Measurements from ENCODE around the gene ADRA2B. TPM values are rescaled to one million over a fixed set of nuclear protein-coding genes. Genes with fewer than 3 reads are reported as not detected.
"Not testable (repeated sequence)": the region's sequence is repeated elsewhere in the genome, so short reads cannot be mapped to it uniquely, and the experiment has no call there.

Gene ADRA2B
- total and polyA plus RNA-seq, 2 donors (not counting 1 experiment from before 2014, with no cell fraction given) = 0.27 to 0.46 TPM

- H3K4me2 ChIP-seq (replicated peaks; ENCODE audit: low read depth, low read length, poor library complexity, severe bottlenecking) = no peak overlapping the region
- H3K9ac ChIP-seq (ENCODE audit: low read length) = no peak overlapping the region
- H3K36me3 ChIP-seq (replicated peaks in 1 of 2; ENCODE audit: control extremely low read depth in 1 of 2, control insufficient read depth in 1 of 2, extremely low read depth in 1 of 2, insufficient read depth in 2 of 2, low read length in 1 of 2) = no peaks in the 10 kb centered on the region
- 91% methylated on average over 10 of the region's 11 CpGs for WGBS (ENCODE audit: insufficient coverage)
- H3K27me3 Mint-ChIP-seq = peaks cover 2% of the 10 kb centered on the region
- ATAC-seq (ENCODE audit: low read depth) (no peak), DNase-seq (no peak)
- no peak for TF ChIP-seq CTCF (IDR thresholded peaks at IDR 0.05)
- no peak for TF ChIP-seq EZH2 (IDR thresholded peaks at IDR 0.05; ENCODE audit: borderline replicate concordance, insufficient read depth, low read depth, low read length, poor library complexity, severe bottlenecking)
- CTCF ChIA-PET = no interaction called here
- no peaks in the 10 kb centered on the region for H3K4me1 ChIP-seq (ENCODE audit: control insufficient read depth in 2 of 2, insufficient read depth in 2 of 2, low read length in 2 of 2)
- H3K4me1 Mint-ChIP-seq = no peaks in the 10 kb centered on the region
- no peak overlapping the region for H2AFZ ChIP-seq (ENCODE audit: insufficient read depth, low read depth, low read length, poor library complexity, severe bottlenecking)
- H3K9me3 ChIP-seq (ENCODE audit: control extremely low read depth in 1 of 3, control insufficient read depth in 2 of 3, insufficient read depth in 1 of 3, low read length in 2 of 3) = peaks cover 0 to 7% (median 2%) of the 10 kb centered on the region in 3 donors
- H3K27ac ChIP-seq (ENCODE audit: low read length in 2 of 2) = no peak overlapping the region
- H4K20me1 ChIP-seq (ENCODE audit: control insufficient read depth, insufficient read depth, low read length, poor library complexity, severe bottlenecking) = no peaks in the 10 kb centered on the region
- peaks cover 10% of the 10 kb centered on the region for H3K9me3 Mint-ChIP-seq (ENCODE audit: insufficient read depth)
- H3K4me3 ChIP-seq (ENCODE audit: control extremely low read depth in 1 of 5, extremely low read depth in 1 of 5, insufficient read depth in 1 of 5, low read depth in 2 of 5, low read length in 4 of 5) = no peak overlapping the region
- no peak overlapping the region for H3K27ac Mint-ChIP-seq
- H3K4me3 Mint-ChIP-seq = no peak overlapping the region
- POLR2A ChIA-PET = no interaction called here
- H3K27me3 ChIP-seq (replicated peaks in 1 of 4; ENCODE audit: control extremely low read depth in 1 of 4, control insufficient read depth in 3 of 4, insufficient read depth in 4 of 4, low read length in 3 of 4) = no peaks in the 10 kb centered on the region
- intact Hi-C loops (cut with micrococcal nuclease) = no loop called here
- no peaks in the 10 kb centered on the region for H3K79me2 ChIP-seq (ENCODE audit: control insufficient read depth, insufficient read depth, low read length)
Observed at GRCh38 chr2:96072746-96073145, 43.6 kb downstream of the ADRA2B start.

GRCh38 chr2:96071977-96072491, 44.3 kb downstream of the ADRA2B start:
- H3K9me3 Mint-ChIP-seq (ENCODE audit: insufficient read depth) = peaks cover 10% of the 10 kb centered on the region
- H3K9ac ChIP-seq (ENCODE audit: low read length); H4K20me1 ChIP-seq (ENCODE audit: control insufficient read depth, insufficient read depth, low read length, poor library complexity, severe bottlenecking); H3K4me2 ChIP-seq (replicated peaks; ENCODE audit: low read depth, low read length, poor library complexity, severe bottlenecking); H3K4me3 Mint-ChIP-seq; CTCF ChIA-PET; H3K4me1 ChIP-seq (ENCODE audit: control insufficient read depth in 2 of 2, insufficient read depth in 2 of 2, low read length in 2 of 2); H3K27me3 ChIP-seq (replicated peaks in 1 of 4; ENCODE audit: control extremely low read depth in 1 of 4, control insufficient read depth in 3 of 4, insufficient read depth in 4 of 4, low read length in 3 of 4); ATAC-seq (ENCODE audit: low read depth); H2AFZ ChIP-seq (ENCODE audit: insufficient read depth, low read depth, low read length, poor library complexity, severe bottlenecking); H3K4me1 Mint-ChIP-seq; H3K27me3 Mint-ChIP-seq; H3K9me3 ChIP-seq (ENCODE audit: control extremely low read depth in 1 of 3, control insufficient read depth in 2 of 3, insufficient read depth in 1 of 3, low read length in 2 of 3); H3K79me2 ChIP-seq (ENCODE audit: control insufficient read depth, insufficient read depth, low read length); H3K27ac ChIP-seq (ENCODE audit: low read length in 2 of 2); H3K36me3 ChIP-seq (replicated peaks in 1 of 2; ENCODE audit: control extremely low read depth in 1 of 2, control insufficient read depth in 1 of 2, extremely low read depth in 1 of 2, insufficient read depth in 2 of 2, low read length in 1 of 2); DNase-seq; H3K27ac Mint-ChIP-seq; intact Hi-C loops (cut with micrococcal nuclease); H3K4me3 ChIP-seq (ENCODE audit: control extremely low read depth in 1 of 5, extremely low read depth in 1 of 5, insufficient read depth in 1 of 5, low read depth in 2 of 5, low read length in 4 of 5); POLR2A ChIA-PET: not testable (repeated sequence)
- WGBS (ENCODE audit: insufficient coverage) = 93% methylated on average over 3 of the region's 8 CpGs

- H3K9ac ChIP-seq (ENCODE audit: low read length); intact Hi-C loops (cut with micrococcal nuclease); H3K36me3 ChIP-seq (replicated peaks in 1 of 2; ENCODE audit: control extremely low read depth in 1 of 2, control insufficient read depth in 1 of 2, extremely low read depth in 1 of 2, insufficient read depth in 2 of 2, low read length in 1 of 2); H3K79me2 ChIP-seq (ENCODE audit: control insufficient read depth, insufficient read depth, low read length); ATAC-seq (ENCODE audit: low read depth); CTCF ChIA-PET; H3K4me3 ChIP-seq (ENCODE audit: control extremely low read depth in 1 of 5, extremely low read depth in 1 of 5, insufficient read depth in 1 of 5, low read depth in 2 of 5, low read length in 4 of 5); H4K20me1 ChIP-seq (ENCODE audit: control insufficient read depth, insufficient read depth, low read length, poor library complexity, severe bottlenecking); POLR2A ChIA-PET; H3K4me1 Mint-ChIP-seq; H3K27ac ChIP-seq (ENCODE audit: low read length in 2 of 2); H2AFZ ChIP-seq (ENCODE audit: insufficient read depth, low read depth, low read length, poor library complexity, severe bottlenecking); H3K9me3 ChIP-seq (ENCODE audit: control extremely low read depth in 1 of 3, control insufficient read depth in 2 of 3, insufficient read depth in 1 of 3, low read length in 2 of 3); H3K27me3 Mint-ChIP-seq; DNase-seq; H3K4me3 Mint-ChIP-seq; H3K4me1 ChIP-seq (ENCODE audit: control insufficient read depth in 2 of 2, insufficient read depth in 2 of 2, low read length in 2 of 2); H3K27me3 ChIP-seq (replicated peaks in 1 of 4; ENCODE audit: control extremely low read depth in 1 of 4, control insufficient read depth in 3 of 4, insufficient read depth in 4 of 4, low read length in 3 of 4); H3K4me2 ChIP-seq (replicated peaks; ENCODE audit: low read depth, low read length, poor library complexity, severe bottlenecking); H3K27ac Mint-ChIP-seq: not testable (repeated sequence)
- peaks cover 10% of the 10 kb centered on the region for H3K9me3 Mint-ChIP-seq (ENCODE audit: insufficient read depth)
- 96% methylated on average over 12 of the region's 16 CpGs for WGBS (ENCODE audit: insufficient coverage)
Observed at GRCh38 chr2:96071087-96071976, 45.0 kb downstream of the ADRA2B start.
